ENCODE results near the gene CTSO.

DNA sequence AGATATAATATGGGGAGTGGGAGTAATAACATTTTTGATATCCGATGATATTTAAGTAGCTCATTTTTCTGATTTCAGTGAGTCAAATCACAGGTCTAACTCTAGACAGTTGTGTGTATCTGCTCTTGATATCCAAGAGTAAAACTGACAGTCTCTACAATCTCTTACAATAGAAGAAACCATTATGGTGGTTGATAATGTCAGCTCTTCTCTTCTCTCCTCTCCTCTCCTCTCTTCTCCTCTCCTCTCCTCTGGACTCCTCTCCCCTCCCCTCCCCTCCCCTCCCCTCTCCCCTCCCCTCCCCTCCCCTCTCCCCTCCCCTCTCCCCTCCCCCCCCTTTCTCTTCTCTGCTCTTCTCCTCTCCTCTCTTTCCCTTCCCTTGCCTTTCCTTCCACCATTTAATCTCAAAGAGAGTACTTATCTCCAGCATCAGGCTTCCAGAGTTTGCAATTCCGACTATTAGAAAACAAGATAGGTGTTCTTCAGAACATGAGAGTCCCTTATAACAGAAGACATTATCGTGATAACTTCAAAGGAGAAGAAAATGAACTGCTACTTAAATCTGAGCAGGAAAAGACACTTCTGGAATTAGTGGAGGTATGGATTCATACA is 43.9 kb downstream of the CTSO start:
- TF ChIP-seq, protein P1, sequence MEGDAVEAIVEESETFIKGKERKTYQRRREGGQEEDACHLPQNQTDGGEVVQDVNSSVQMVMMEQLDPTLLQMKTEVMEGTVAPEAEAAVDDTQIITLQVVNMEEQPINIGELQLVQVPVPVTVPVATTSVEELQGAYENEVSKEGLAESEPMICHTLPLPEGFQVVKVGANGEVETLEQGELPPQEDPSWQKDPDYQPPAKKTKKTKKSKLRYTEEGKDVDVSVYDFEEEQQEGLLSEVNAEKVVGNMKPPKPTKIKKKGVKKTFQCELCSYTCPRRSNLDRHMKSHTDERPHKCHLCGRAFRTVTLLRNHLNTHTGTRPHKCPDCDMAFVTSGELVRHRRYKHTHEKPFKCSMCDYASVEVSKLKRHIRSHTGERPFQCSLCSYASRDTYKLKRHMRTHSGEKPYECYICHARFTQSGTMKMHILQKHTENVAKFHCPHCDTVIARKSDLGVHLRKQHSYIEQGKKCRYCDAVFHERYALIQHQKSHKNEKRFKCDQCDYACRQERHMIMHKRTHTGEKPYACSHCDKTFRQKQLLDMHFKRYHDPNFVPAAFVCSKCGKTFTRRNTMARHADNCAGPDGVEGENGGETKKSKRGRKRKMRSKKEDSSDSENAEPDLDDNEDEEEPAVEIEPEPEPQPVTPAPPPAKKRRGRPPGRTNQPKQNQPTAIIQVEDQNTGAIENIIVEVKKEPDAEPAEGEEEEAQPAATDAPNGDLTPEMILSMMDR (IDR thresholded peaks at IDR 0.05), result no peak
- no peak for TF ChIP-seq EP300 (IDR thresholded peaks at IDR 0.05)

Data from stomach (tissue), 4 donors.